OCI-LY3 (cell line): ENCODE data around the gene GADL1.

Source experiments
- EZH2phosphoT487 ChIP-seq: fragments of 200-600 bp; shearing (Covaris generic); IDR thresholded peaks from 2 replicates; pipeline ENCODE4 v1.6.1; 2018; ENCODE audit warnings: antibody characterized with exemption, mixed run types, low read depth
- TF ChIP-seq, protein P1 (sequence below): fragments of 200-600, 300-600 bp; sonication (generic); IDR thresholded peaks from 2 replicates; pipeline ENCODE4 v1.5.1; 2014; ENCODE audit warnings: antibody characterized with exemption, low read length, low read depth

DNA sequence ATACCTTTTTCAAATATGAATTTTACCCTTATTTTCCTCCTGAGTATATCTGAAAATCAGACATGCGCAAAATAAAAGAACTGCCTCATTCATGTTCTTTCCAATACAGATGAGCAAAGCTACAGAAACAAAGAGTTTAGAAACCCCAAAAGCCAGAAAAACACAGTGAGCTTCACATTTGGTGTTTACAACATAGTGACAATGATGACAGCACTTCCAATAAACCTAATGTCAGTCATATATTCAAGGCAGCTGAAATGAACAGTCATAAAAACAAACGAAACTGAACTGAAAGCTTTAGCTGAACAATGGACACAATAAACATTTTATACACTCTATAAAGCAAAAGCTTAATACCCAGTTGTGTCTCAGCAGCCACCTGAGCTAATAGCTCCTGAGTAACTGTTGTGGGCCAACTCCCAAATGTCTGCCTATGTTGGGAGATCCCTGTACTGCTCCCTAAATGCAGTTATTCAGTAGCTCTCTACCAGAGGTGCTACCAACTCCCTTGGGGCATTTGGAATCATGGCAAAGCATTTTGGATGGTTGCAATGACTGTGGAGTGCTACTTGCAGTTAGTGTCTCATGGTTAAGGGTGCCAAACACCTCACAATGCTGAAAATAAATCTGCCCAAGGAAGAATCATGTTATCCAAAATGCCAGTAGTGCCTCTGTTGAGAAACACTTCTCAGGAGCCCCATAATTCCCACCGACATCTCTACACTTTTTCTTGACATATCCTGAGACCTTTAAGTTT lies 156.5 kb downstream of the GADL1 start:
- TF ChIP-seq, protein P1, sequence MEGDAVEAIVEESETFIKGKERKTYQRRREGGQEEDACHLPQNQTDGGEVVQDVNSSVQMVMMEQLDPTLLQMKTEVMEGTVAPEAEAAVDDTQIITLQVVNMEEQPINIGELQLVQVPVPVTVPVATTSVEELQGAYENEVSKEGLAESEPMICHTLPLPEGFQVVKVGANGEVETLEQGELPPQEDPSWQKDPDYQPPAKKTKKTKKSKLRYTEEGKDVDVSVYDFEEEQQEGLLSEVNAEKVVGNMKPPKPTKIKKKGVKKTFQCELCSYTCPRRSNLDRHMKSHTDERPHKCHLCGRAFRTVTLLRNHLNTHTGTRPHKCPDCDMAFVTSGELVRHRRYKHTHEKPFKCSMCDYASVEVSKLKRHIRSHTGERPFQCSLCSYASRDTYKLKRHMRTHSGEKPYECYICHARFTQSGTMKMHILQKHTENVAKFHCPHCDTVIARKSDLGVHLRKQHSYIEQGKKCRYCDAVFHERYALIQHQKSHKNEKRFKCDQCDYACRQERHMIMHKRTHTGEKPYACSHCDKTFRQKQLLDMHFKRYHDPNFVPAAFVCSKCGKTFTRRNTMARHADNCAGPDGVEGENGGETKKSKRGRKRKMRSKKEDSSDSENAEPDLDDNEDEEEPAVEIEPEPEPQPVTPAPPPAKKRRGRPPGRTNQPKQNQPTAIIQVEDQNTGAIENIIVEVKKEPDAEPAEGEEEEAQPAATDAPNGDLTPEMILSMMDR = no peak
- TF ChIP-seq EZH2phosphoT487 = no peak
